SU-DHL-6 (cell line): ENCODE measurements around the gene PTPN4.

Source experiments
- H2AFZ ChIP-seq: fragments of 200-600 bp; sonication (generic); 2 replicates; pipeline ENCODE4 v1.6.1; 2014; ENCODE audit warnings: low read depth, mild to moderate bottlenecking, moderate library complexity, mixed read lengths, antibody characterized with exemption, low read length; ENCODE audit not compliant: severe bottlenecking
- H3F3A ChIP-seq: fragments of 200-600 bp; shearing (Covaris generic); 2 replicates; pipeline ENCODE4 v1.6.0; 2016; ENCODE audit warnings: antibody characterized with exemption, mild to moderate bottlenecking; ENCODE audit not compliant: insufficient read depth
- H3K27ac ChIP-seq: fragments of 200-600 bp; sonication (generic); 2 replicates; pipeline ENCODE4 v1.5.1; 2016; ENCODE audit warnings: low read depth, mild to moderate bottlenecking, low read length, moderate library complexity, mixed read lengths
- H3K27me3 ChIP-seq: fragments of 200-600 bp; sonication (generic), shearing (Covaris generic); 2 replicates; pipeline ENCODE4 v1.6.0; 2014; ENCODE audit warnings: mild to moderate bottlenecking, low read length
- H3K36me3 ChIP-seq: fragments of 200-600 bp; sonication (generic); 2 replicates; pipeline ENCODE4 v1.6.1; 2014; ENCODE audit warnings: mild to moderate bottlenecking, low read length, mixed read lengths
- H3K4me2 ChIP-seq: fragments of 300-600, 200-600 bp; shearing (Covaris generic), sonication (generic); 2 replicates; pipeline ENCODE4 v1.6.0; 2014; ENCODE audit warnings: low read length, low read depth, mild to moderate bottlenecking; ENCODE audit not compliant: poor library complexity, severe bottlenecking
- H3K4me3 ChIP-seq: fragments of 200-600 bp; sonication (generic); 2 replicates; pipeline ENCODE4 v1.5.1; 2014; ENCODE audit warnings: antibody characterized with exemption, low read length, mild to moderate bottlenecking, mixed read lengths; ENCODE audit not compliant: insufficient read depth, poor library complexity, severe bottlenecking
- H3K79me2 ChIP-seq: fragments of 200-600 bp; sonication (generic); 2 replicates; pipeline ENCODE4 v1.6.1; 2014; ENCODE audit warnings: mild to moderate bottlenecking, low read length, moderate library complexity; ENCODE audit not compliant: insufficient read depth
- H3K9ac ChIP-seq: fragments of 200-600 bp; sonication (generic); 2 replicates; pipeline ENCODE4 v1.7.0; 2014; ENCODE audit warnings: mild to moderate bottlenecking, low read length
- H3K9me2 ChIP-seq: fragments of 200-600 bp; sonication (generic); replicated peaks from 2 replicates; pipeline ENCODE4 v1.6.1; 2014; ENCODE audit warnings: low read length; ENCODE audit not compliant: insufficient read depth
- H3K9me3 ChIP-seq: fragments of 200-600 bp; sonication (generic); 2 replicates; pipeline ENCODE4 v1.6.1; 2014; ENCODE audit warnings: low read length, mixed read lengths; ENCODE audit not compliant: insufficient read depth
- H4K20me1 ChIP-seq: fragments of 200-600 bp; sonication (generic); 2 replicates; pipeline ENCODE4 v1.6.1; 2014; ENCODE audit warnings: low read depth, mild to moderate bottlenecking, antibody characterized with exemption, low read length, moderate library complexity, mixed read lengths
- CTCF ChIP-seq: fragments of 200-600 bp; sonication (generic); IDR thresholded peaks from one replicate; pipeline ENCODE4 v1.5.1; 2017; ENCODE audit warnings: antibody characterized with exemption, mild to moderate bottlenecking, low read length, moderate library complexity; ENCODE audit not compliant: insufficient read depth, poor library complexity, severe bottlenecking
- EZH2phosphoT487 ChIP-seq: fragments of 200-600 bp; sonication (generic), shearing (Covaris generic); conservative IDR thresholded peaks from 2 replicates; pipeline ENCODE4 v1.6.1; 2018; ENCODE audit warnings: mild to moderate bottlenecking, antibody characterized with exemption, low read length, moderate library complexity, mixed read lengths

PTPN4 gene

GRCh38 chr2:119862127-119862889, 102.6 kb downstream of the PTPN4 start:
- Histone ChIP-seq H3F3A (no peaks in the 10 kb centered on the region), H3K36me3 (no peaks in the 10 kb centered on the region), H3K4me2 (no peak overlapping the region), H4K20me1 (no peaks in the 10 kb centered on the region), H3K4me3 (no peak overlapping the region), H3K9me2 (no peaks in the 10 kb centered on the region), H3K9me3 (no peaks in the 10 kb centered on the region), H3K79me2 (peaks cover 5% of the 10 kb centered on the region; the same call in 1 of the 2 replicates), H2AFZ (no peak overlapping the region), H3K27me3 (no peaks in the 10 kb centered on the region), H3K27ac (no peak overlapping the region), H3K9ac (no peak overlapping the region)
- TF ChIP-seq CTCF (no peak), EZH2phosphoT487 (no peak)

- no peaks in the 10 kb centered on the region for H3K9me2 ChIP-seq
- no peaks in the 10 kb centered on the region for H3K27me3 ChIP-seq
- H3K79me2 ChIP-seq, result peaks cover 5% of the 10 kb centered on the region; the same call in 1 of the 2 replicates
- no peaks in the 10 kb centered on the region for H3F3A ChIP-seq
- no peak overlapping the region for H3K4me3 ChIP-seq
- H2AFZ ChIP-seq, result no peak overlapping the region
- no peaks in the 10 kb centered on the region for H3K36me3 ChIP-seq
- H3K9me3 ChIP-seq, result no peaks in the 10 kb centered on the region
- no peak overlapping the region for H3K9ac ChIP-seq
- no peak overlapping the region for H3K27ac ChIP-seq
- no peaks in the 10 kb centered on the region for H4K20me1 ChIP-seq
- no peak overlapping the region for H3K4me2 ChIP-seq
- TF ChIP-seq EZH2phosphoT487, result no peak
- no peak for TF ChIP-seq CTCF
These were observed 104.6 kb downstream of the PTPN4 start for GRCh38 chr2:119864318-119864717.

GRCh38 chr2:119871725-119872124, 112.0 kb downstream of the PTPN4 start:
- Histone ChIP-seq H3K36me3 (no peaks in the 10 kb centered on the region), H4K20me1 (no peaks in the 10 kb centered on the region), H3F3A (no peaks in the 10 kb centered on the region), H3K4me2 (no peak overlapping the region), H2AFZ (no peak overlapping the region), H3K4me3 (no peak overlapping the region), H3K9me2 (no peaks in the 10 kb centered on the region), H3K27me3 (no peaks in the 10 kb centered on the region), H3K9me3 (no peaks in the 10 kb centered on the region), H3K27ac (no peak overlapping the region), H3K9ac (no peak overlapping the region), H3K79me2 (no peaks in the 10 kb centered on the region)
- TF ChIP-seq EZH2phosphoT487, result no peak
- no peak for TF ChIP-seq CTCF
